HL-60/S4 (cell line): ENCODE measurements around the gene NDUFB3.
"Not testable (repeated sequence)": the region's sequence is repeated elsewhere in the genome, so short reads cannot be mapped to it uniquely, and the experiment has no call there.

Experiments used
- in situ Hi-C: fragments of 300-500 bp; cut with MboI; formaldehyde crosslinking; loops from 2 replicates; pipeline ENCODE4 v1.14.3; 2022; ENCODE audit warnings: low sequenced_read_pairs

NDUFB3 gene

GRCh38 chr2:201071479-201072200, at the start of gene NDUFB3, which contains the start of gene HYCC2:
NDUFB3 (plus strand) TSS chr2:201072001; CDS start chr2:201078883, 6,882 bp downstream.
HYCC2 (minus strand) TSS chr2:201071671; CDS start chr2:201024009, 47,662 bp downstream.
- in situ Hi-C loops = no loop called here

GRCh38 chr2:201024518-201024917, 47.3 kb upstream of the NDUFB3 start:
- in situ Hi-C loops = no loop called here

- in situ Hi-C loops = not testable (repeated sequence)
Measured at GRCh38 chr2:201034355-201034754, 37.4 kb upstream of the NDUFB3 start.

GRCh38 chr2:201038361-201038760, 33.4 kb upstream of the NDUFB3 start:
- in situ Hi-C loops = not testable (repeated sequence)

- in situ Hi-C loops = no loop called here
Measured at GRCh38 chr2:201038855-201039254, 32.9 kb upstream of the NDUFB3 start.

GRCh38 chr2:201040867-201041628, 30.8 kb upstream of the NDUFB3 start:
- in situ Hi-C loops = no loop called here

GRCh38 chr2:201042451-201042850, 29.4 kb upstream of the NDUFB3 start:
- in situ Hi-C loops = not testable (repeated sequence)

GRCh38 chr2:201043050-201043449, 28.8 kb upstream of the NDUFB3 start:
- in situ Hi-C loops = not testable (repeated sequence)

GRCh38 chr2:201046881-201047280, 24.9 kb upstream of the NDUFB3 start:
- in situ Hi-C loops = no loop called here

GRCh38 chr2:201049455-201049854, 22.3 kb upstream of the NDUFB3 start:
- in situ Hi-C loops = no loop called here

- in situ Hi-C loops = no loop called here
Measured at GRCh38 chr2:201057087-201057521, 14.7 kb upstream of the NDUFB3 start.

- in situ Hi-C loops = no loop called here
Measured at GRCh38 chr2:201057715-201058248, 14.0 kb upstream of the NDUFB3 start.

- in situ Hi-C loops = no loop called here
Measured at GRCh38 chr2:201058914-201059313, 12.9 kb upstream of the NDUFB3 start.

GRCh38 chr2:201059961-201060755, 11.6 kb upstream of the NDUFB3 start:
- in situ Hi-C loops = no loop called here

GRCh38 chr2:201063516-201063915, 8.3 kb upstream of the NDUFB3 start:
- in situ Hi-C loops = not testable (repeated sequence)

GRCh38 chr2:201064797-201065329, 6.9 kb upstream of the NDUFB3 start:
- in situ Hi-C loops = no loop called here

GRCh38 chr2:201070948-201071478, 788 bp upstream of the NDUFB3 start:
- in situ Hi-C loops = no loop called here

GRCh38 chr2:201072201-201072530, 365 bp downstream of the NDUFB3 start:
- in situ Hi-C loops = no loop called here

- in situ Hi-C loops = no loop called here
Measured at GRCh38 chr2:201073071-201073470, 1.3 kb downstream of the NDUFB3 start.

- in situ Hi-C loops = no loop called here
Measured at GRCh38 chr2:201074996-201075395, 3.2 kb downstream of the NDUFB3 start.

GRCh38 chr2:201084863-201085262, 13.1 kb downstream of the NDUFB3 start:
- in situ Hi-C loops = no loop called here
